ENCODE measurements around the gene IPO11.
"Not testable (repeated sequence)": the region's sequence is repeated elsewhere in the genome, so short reads cannot be mapped to it uniquely, and the experiment has no call there.

IPO11 gene

DNA sequence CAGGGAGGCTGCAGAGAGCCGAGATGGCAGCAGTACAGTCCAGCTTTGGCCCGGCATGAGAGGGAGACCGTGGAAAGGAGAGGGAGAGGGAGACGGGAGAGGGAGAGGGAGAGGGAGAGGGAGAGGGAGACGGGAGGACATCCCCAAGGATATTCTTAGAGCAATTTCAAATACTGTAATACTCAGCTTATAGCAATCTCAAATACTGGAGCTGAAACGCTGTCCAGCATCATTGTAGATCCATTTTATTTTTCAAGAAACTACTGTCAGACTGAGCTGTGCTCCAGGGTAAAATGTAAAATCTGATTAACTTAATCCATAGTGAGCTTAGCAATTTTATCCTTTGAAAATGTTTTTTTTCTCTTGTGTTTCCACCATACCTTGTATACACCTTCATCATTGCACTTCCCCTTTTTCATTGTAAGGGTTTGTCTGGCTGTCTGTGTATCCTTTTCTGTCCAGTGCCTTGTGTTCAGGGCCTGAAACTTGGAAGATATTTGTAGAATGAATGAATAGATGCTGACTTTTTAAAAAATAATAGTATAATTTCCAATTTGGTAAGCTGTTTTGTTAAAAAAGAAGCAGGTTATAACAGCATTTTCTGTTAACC, 102.1 kb downstream of the IPO11 start:
- no peak for DNase-seq (ENCODE audit: low spot score)

DNA sequence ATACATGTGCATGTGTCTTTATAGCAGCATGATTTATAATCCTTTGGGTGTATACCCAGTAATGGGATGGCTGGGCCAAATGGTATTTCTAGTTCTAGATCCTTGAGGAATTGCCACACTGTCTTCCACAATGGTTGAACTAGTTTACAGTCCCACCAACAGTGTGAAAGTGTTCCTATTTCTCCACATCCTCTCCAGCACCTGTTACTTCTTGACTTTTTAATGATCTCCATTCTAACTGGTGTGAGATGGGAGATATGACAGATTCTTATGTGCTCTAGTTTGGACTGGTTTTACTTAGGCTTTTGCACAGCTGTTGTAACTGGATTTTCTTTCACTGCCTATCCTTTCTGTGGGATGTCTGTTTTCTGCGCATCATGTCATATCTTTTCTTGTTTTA, 108.2 kb downstream of the IPO11 start:
- not testable (repeated sequence) for DNase-seq (ENCODE audit: low spot score)

DNA sequence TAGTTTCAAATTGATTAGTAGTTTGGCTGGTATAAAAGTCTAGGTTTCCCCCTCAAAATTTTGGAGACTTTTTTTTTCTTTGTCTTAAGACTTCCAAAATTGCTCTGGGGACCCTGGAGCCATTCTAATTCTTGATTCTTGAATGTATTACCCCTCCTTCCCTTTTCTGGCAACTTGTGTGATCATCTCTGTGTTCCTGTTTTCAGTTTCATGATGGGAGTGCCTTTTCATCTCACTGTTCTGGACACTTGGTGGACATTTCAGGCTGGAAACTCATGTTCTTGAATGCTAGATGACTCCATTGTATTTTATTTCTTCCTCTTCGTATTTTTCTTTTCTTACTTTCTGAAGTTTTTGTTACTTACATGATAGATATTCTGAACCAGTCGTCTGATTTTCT, 108.8 kb downstream of the IPO11 start:
- no peak for DNase-seq (ENCODE audit: low spot score)

DNA sequence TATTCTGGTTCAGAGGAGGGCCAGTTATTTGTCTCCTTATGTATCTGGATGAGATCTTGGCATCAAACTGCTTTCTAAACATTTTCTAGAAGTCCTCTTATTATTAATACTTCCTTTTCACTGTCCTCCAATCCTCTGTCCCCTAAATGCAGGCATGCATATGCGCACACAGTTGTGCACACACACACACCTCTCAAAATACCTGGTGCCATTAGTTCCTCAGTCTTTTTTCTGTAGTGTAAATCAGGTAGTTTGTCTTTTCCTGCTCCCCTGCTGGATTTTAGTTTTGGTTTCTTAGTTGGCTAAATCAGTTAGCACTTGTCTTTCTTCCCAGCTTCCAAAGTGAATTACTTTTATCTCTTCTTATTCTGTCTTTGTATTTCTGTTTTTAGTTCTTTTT, 110.2 kb downstream of the IPO11 start:
- DNase-seq (ENCODE audit: low spot score), result no peak

DNA sequence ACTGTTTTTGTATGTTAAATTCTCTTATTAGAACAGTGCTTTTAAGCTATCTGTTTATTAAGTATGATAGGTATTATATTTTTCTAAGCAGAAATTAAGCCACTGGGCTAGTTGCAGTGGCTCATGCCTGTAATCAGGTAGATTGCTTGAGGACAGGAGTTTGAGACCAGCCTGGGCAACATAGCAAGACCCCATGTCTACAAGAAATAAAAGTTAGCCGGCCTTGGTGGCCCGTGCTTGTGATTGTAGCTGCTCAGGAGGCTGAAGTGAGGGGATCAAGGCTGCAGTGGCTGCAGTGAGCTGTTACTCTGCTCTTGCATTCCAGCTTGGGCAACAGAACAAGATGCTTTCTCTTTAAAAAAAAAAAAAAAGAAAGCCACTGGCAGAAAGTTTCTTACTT, 121.0 kb downstream of the IPO11 start:
- DNase-seq (ENCODE audit: low spot score), result no peak

DNA sequence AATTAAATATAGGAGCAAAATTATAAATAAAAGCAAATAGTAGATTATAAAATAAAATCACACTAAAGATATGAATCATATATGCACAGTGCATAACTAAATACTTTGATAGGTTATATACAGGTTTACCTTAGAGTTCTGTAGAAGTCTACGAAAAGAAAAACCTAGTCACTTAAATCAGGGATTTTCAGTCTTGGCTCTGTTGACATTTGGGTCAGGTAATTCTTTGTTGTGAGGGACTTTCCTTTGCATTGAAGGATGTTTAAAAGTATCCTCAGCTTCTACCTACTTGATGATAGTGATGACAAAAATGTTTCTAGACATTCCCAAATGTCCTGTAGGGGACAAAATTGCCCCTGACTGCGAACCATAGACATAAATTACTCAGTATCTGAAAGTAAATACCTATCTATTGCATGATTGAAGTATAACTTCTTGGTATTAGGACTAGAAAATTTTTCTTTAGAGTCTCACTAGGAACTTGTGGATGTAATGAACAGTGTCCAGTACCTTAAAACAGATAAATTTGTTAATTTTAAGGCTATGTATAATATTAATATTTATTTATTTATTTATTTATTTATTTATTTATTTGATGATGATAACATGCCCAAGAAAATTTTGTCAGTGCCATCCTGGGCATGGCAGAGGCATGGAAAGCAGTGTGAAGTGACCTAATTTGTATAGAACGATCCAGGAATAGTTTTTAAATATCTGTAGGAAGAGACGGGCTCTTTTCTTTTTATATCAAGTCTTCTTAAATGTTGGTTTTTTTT, 122.1 kb downstream of the IPO11 start:
- no peak for DNase-seq (ENCODE audit: low spot score)

DNA sequence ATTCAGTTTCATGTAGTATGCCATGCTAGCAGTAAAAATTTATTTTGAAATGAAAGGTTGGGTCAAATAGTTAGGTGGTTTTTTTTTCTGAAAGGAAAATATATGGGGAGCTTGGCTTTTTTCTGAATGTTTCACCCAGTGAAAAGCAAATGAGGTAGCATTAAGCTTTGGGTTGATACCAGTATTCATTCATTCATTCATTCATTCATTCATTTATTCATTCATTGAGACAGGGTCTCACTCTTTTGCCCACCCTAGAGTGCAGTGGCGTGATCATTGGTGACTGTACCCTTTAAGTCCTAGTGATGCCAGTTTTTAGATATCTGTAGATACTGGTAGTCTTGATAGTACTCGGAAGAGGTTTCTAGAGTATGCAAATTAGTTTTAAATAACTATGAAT, 123.7 kb downstream of the IPO11 start:
- no peak for DNase-seq (ENCODE audit: low spot score)

DNA sequence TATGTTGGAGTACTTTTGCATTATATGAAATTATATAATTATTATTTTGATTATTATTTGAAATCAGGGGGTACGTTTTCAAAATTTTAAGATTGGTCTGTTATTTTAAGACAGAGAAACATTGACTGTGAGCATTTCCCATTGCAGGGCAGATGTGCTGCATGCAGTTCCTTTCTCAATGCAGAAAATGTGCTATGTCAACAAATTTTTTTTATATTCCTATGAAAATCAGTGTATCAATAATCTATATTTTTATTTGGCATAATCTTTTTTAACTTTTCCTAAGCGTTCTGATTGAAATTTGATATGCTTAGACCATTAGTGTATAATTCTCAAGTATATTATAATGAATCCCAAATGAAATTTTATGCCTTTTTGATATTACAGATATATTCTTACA, 124.2 kb downstream of the IPO11 start:
- DNase-seq (ENCODE audit: low spot score), result no peak

DNA sequence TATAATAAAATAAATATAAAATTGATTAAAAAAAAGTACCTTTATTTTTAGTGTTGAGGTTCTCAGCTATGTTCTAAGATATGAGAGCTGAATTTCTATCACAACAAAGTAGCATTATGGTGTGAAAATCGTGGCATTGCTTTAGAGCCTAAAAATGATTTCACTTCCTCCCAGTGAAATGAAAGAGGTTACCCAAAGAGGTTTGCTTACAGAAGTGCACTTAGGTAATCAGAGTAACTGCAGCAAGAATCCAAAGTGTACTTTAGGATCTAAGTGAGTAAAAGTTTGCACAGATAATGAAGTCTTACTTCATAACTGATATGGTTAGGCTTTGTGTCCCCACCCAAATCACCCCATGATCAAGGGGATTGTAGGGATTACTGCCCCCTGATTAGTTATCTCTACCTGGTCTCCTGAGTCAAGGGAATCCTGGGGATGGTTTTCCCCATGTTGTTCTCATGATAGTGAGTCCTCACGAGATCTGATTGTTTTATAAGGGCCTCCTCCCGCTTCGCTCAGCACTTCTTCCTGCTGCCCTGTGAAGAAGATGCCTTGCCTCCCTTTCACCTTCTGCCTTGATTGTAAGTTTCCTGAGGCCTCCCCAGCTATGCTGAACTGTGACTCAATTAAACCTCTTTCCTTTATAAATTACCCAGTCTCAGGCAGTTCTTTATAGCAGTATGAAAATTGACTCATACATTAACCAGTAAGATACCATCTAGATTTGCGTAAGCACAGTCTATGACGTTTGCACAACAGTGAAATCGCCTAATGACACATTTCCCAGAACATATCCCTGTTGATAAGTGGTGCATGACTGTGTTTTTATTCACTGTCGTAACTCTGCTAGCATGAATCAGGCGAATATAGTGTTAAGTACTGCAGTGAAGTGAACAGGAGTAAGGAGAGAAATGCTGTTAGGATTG, 125.7 kb downstream of the IPO11 start:
- no peak for DNase-seq (ENCODE audit: low spot score)

DNA sequence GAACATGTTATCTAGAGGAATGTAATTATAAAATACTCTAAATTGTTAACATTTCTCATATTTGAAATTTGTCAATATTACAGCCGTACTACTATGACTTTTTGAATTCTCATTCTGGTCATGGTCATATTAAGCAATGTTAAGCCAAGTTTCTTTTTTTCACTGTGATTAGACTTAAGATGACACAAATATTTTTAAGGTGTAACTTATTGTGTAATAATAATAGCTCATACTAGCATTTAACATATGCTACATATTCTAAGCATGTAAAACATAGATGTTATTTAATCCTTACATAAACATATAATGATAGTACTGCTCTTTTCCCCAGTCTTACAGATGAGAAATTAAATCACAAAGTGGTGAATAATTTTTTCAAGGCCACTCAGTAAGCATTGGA, 130.2 kb downstream of the IPO11 start:
- DNase-seq (ENCODE audit: low spot score), result no peak

DNA sequence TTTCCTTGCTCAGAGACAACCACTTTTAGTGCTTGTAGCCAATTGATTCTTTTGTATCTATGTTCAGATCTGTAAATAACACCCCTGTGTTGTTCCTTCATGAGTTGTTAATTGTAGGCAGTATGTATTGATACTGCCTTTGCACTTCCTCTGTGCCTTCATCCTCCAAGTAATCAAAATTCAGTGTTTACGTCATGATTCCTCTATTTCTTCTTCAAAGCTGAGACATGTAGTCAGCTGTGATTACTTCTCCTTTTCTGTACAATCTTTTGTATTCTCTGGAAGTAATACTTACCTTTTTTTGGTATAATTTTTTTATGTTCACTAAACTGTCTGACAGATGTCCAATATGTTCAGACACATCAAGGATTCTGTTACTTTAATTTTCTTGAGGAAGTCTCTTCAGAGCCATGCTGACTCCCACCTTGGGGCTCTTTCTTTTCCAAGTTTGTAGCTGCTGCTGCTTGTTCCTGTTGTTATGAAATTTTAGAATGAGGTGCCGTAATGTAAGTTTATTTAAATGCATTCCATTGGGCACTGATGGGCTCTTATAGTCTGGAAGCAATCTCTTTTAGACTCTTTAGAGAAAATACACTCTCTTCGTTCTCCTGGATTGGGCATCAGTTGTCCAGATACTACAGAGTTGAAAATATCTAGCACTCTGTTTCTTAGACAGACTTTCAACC, 135.5 kb downstream of the IPO11 start:
- no peak for DNase-seq (ENCODE audit: low spot score)

DNA sequence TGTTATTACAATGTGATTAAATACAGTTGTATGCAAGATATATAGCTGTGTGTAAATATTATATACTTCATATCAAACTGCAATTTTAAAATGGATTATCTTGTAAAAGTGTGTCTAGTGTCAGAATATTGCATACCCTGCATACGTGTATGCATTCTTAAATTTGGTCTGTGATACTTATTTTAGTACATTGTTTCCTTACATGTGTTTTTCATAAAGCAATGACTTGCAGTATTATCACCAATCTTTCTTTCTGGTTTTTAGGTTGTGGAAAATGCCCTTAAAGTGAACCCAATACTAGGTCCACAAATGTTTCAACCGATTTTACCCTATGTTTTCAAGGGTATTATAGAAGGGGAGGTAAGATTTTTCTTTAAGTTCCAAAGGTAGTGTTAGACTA, 137.5 kb downstream of the IPO11 start:
- DNase-seq (ENCODE audit: low spot score), result no peak

DNA sequence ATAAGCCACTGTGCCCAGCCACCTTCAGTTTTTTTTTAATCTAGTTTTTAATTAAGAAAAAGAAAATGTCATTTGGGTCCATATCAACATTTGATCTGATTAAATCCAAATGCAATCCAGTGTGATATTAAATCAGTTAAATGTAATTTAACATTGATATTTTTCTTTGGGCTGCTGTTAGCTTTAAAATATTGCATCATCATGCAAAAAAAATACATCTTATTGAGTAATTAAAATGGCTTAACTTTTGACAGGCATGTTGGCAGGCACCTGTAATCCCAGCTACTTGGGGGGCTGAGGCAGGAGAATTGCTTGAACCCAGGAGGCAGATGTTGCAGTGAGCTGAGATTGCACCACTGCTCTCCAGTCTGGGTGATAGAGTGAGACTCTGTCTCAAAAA, 143.4 kb downstream of the IPO11 start:
- no peak for DNase-seq (ENCODE audit: low spot score)

DNA sequence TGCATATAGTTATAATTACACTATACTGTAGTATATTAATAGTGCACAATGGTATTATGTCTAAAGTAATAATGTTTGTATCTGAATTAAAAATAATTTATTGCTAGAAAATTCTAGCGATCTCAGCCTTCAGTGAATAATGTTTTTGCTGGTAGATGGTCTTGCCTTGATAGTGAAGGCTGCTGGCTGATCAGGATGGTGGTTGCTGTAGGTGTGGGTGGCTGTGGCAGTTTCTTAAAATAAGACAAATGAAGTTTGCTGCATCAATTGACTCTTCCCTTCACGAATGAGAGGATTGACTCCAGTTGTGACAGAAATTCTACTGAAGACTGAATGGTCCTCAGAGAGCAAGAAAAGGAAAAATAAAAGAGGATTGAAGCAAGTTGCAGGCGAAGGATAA, 146.4 kb downstream of the IPO11 start:
- no peak for DNase-seq (ENCODE audit: low spot score)

DNA sequence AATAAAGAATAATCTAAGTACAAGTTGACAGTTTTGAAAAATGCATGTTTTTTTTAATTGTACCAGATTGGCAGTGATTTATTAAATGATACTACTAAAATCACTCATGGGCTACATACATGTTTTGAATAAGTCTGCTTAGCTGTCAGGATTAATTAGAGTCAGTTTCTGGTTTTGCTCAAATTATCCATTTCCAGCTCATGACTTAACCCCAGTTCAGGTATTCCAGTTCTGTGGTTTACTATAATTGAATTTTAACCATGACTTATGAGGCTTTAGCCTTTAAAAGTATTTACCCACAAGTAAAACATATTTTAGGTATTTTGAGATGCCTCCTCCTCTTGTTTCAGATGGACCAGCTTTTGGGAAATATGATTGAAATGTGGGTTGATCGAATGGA, 148.2 kb downstream of the IPO11 start:
- no peak for DNase-seq (ENCODE audit: low spot score)

DNA sequence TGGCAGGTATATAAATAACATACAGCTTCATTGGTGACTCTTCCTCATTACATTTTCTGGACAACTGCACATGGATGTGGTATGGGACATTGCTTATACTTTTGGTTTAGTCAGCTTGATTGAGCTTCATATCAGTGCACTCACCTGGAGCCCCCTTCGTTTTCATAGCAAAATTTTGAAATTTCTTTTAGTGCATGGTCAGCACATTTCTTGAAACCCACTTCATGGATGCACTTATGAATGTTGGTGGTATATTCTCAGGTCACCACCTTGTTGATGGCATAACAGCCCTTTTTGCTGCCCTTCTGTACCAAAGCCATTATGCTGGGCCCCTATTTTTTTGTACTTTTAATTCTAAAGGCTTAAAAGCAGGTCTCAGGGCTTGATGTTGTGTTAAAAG, 149.3 kb downstream of the IPO11 start:
- DNase-seq (ENCODE audit: low spot score), result no peak

DNA sequence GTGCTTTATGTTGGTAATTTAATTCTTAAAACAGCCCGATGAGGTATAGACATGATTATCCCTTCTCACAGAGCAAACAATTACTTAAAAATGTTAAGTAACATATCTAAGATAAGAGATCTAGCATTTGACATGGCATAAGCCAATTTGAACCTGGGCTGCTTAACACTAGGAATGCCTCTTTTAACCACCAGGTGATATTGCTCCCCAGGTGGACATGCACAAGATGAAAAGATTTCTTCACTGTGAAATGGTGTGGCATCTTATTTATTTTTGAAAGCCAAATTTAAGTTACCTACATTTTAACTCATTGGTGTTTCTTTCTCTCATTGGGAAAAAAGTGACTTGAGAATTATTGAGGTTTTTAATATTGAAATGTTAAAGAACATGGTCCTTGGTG, 150.3 kb downstream of the IPO11 start:
- no peak for DNase-seq (ENCODE audit: low spot score)

DNA sequence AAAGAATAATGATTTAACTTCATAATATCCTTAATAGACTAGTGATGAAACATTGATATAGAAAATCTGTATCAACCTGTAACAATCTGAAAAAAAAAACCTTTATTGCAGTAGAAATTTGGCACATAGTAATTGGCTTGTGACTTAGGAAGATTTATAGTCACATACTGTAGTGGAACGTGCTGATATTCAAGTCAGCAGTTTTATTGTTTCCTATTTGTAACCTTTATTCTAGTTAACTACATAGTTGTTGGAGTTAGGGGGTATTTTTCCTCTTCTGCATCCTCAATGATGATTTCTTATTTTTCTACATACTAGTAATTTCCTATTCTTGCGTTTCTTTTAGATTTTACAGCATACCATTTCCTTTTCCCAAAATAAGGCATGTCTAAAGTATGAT, 151.5 kb downstream of the IPO11 start:
- no peak for DNase-seq (ENCODE audit: low spot score)

DNA sequence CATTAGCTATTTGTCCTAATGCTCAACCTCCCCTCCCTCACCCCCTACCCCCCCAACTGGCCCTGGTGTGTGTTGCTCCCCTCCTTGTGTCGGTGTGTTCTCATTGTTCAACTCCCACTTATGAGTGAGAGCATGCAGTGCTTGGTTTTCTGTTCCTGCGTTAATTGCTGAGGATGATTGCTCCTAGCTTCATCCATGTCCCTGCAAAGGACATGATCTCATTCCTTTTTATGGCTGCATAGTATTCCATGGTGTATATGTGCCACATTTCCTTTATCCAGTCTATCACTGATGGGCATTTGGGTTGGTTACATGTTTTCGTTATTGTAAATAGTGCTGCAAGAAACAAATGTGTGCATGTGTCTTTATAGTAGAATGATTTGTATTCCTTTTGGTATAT, 153.2 kb downstream of the IPO11 start:
- not testable (repeated sequence) for DNase-seq (ENCODE audit: low spot score)

DNA sequence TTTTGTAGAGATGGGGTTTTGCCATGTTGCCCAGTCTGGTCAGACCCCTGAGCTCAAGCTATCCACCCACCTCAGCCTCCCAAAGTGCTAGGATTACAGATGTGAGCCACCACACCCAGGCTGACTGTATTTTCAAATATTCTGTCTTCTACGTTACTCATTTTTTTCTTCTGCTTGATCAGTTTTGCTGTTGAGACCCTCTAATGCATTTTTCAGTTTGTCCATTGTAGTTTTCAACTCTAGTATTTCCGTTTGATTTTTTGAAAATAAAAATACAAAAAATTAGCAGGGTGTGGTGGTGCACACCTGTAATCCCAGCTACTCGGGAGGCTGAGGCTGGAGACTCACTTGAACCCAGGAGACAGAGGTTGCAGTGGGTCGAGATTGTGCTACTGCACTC, 155.6 kb downstream of the IPO11 start:
- no peak for DNase-seq (ENCODE audit: low spot score)

DNA sequence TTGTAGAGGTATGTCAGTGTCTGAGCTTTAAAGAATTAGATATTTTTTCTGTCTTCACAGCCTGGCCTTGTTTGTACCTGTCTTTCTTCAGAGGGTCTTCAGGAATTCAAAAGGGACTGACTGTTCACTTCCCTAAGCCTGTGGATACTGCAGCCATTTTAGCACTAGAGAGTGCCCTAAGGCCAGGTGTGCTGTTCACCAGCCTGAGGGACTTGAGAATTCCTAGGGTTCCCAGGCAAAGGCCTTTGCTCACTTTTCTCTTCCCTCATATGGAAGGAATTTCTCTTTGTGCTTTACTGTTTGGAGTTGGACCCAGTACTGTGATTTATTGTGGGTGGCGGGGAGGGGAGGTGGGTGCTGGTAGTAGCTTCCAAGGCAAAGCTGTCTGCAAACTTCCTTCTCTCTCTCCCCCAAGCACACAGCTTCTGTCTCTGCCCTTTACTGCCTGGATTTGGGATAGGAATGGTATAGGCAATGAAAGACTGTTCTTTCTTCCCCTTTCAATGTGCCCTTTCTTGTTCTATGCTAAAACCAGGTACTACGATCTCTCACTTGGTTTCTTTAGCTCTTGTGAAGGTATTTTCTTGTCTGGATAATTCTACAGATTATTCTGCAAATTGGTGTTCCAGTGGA, 156.4 kb downstream of the IPO11 start:
- DNase-seq (ENCODE audit: low spot score), result no peak

DNA sequence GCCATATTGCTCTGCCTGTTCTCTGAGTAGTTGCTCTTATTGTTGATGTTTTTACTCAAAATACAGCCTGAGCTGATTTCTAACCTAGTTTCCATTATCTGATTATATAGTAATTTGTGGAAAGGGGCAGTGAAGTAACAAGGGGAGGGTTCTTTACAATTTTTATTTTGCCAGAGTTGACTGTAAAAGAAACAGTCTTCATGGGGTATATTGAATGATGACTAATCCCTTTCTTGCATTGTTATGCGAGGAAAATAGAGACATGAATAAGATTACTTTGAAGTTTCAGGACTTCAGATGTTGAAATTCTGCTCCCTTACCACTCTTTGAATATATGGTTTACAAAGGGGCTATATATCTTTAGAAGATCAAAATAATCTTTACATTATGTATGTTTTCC, 156.9 kb downstream of the IPO11 start:
- DNase-seq (ENCODE audit: low spot score), result no peak
